GM19455 (cell line): Measurements from ENCODE around the gene EFEMP1.

Source experiments
- ATAC-seq: cut with Tn5 transposase; IDR thresholded peaks from one replicate; pipeline ENCODE4 v1.9.1; 2021; ENCODE audit not compliant: unreplicated experiment

EFEMP1 gene

GRCh38 chr2:55923091-55923981, at the start of gene EFEMP1:
TSS of gene EFEMP1 (minus strand) at chr2:55923782. CDS start at chr2:55922440, 1,342 bp downstream.
- ATAC-seq = no peak

GRCh38 chr2:55970500-55970899, 46.9 kb upstream of the EFEMP1 start:
- ATAC-seq = no peak

DNA sequence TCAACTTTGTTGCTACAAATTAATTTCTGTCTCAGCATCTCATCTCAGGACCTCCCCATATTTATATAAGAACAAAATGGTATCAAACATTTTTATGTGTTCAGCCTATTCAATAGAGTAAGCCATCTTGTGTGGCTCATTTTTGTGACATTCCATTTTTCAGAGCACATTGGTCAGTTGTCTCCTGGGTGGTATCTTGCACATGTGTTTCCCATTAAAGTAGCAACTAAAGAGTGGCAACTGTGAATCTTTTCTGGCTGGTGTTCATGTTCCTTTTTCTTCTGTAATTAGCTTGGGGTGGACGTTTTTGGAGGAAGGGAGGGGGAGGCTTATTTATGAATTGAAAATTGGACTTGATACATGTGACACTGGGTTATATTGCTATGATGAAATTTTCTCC, 45.4 kb upstream of the EFEMP1 start:
- no peak for ATAC-seq

- ATAC-seq = no peak
Observed at GRCh38 chr2:55966401-55967118, 43.0 kb upstream of the EFEMP1 start.

DNA sequence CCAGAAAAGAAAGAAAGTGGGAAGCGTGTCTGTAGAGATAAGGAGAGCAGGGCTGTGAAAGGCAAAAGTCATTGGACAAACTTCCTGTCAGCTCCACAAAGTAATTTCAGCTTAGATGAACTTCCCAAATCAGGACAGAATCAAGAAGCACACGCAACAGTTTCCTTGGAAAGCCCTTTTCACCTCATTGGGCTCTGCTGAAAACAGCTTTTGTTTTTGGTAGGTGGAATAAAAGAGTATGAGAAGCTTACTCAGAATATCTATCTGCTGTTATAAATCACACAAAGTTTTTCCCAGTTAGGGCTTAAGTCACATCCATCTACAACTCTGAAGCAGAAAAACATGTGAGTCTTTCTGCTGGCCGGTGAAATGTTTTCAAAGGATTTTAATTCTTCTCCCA, 42.4 kb upstream of the EFEMP1 start:
- ATAC-seq = no peak

- no peak for ATAC-seq
Observed at GRCh38 chr2:55965276-55965675, 41.7 kb upstream of the EFEMP1 start.

GRCh38 chr2:55962915-55963314, 39.3 kb upstream of the EFEMP1 start:
- ATAC-seq = no peak

GRCh38 chr2:55961318-55961911, 37.8 kb upstream of the EFEMP1 start:
- no peak for ATAC-seq

DNA sequence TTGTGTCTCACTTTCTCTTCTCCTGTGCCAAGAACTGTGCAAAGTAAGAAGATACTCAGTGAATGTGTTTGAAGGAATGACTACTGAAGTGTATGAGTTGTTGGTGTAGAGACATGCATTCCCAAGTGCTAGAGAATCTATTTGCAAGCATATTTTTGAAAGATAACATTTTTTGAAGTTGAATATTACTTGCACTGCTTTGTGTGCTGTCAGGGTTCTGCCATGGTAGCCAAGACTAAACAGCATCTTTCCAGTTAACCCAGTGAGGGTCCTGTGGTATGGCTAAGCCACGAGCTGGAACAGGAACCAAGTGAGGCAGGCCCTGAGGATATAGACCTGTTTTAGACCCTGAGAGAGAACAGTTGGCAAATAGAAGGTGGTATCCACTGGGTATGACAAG, 35.2 kb upstream of the EFEMP1 start:
- no peak for ATAC-seq

- no peak for ATAC-seq
Observed at GRCh38 chr2:55957142-55957541, 33.6 kb upstream of the EFEMP1 start.

- ATAC-seq = no peak
Observed at GRCh38 chr2:55954306-55955035, 30.9 kb upstream of the EFEMP1 start.

GRCh38 chr2:55952415-55952814, 28.8 kb upstream of the EFEMP1 start:
- ATAC-seq = no peak

GRCh38 chr2:55951533-55951932, 28.0 kb upstream of the EFEMP1 start:
- no peak for ATAC-seq

DNA sequence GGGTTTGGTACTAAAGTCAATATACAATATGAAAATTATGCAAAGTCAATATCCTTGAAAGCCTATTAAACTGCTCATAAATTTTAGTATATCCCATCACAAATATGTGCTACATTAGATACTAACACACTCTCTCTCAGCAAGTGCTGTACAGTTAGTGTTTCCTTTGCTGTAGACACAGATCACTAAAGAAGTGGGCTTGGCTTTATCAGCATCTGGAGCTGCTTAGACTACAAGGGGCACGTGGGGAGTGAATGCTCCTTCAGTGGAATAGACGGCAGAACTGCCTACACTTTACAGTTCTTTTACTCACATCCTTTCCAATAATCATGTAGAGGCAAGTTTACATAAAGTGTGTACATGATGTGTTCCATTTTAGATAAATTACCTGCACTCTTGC, 26.0 kb upstream of the EFEMP1 start:
- no peak for ATAC-seq

- no peak for ATAC-seq
Observed at GRCh38 chr2:55949211-55949610, 25.6 kb upstream of the EFEMP1 start.

DNA sequence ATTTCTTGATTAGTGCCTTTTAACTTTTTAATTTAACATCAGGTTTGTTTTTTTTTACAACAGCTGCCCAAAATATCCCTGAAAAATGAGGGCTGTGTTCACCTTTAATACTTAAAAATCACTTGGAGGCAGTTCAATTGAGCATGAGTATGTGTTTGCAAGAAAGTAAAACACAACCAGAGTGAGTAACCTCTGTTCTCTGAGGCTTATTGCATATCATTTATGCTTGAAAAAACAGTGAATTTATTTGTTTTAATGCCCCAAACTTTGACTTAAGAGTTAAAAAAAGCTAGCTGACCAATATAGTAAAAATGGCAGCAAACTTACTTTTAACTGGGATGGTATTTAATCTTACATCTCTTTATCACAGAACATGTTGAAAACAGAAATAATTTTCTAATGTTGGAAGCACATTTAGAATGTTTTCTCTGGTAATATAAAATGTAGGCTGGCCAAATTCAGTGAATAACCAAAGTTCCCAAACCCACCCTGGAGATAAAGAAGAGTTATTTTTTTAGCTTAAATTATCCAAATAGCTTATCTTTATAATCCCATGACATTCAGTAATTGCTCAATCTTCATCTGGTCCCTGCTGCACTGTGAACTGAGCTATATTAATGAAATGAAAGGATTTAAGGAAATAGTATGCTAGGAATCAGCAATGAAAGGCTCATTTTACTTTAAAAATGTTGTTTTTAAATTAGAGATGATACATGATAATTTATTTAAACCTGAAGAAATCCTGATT, 24.8 kb upstream of the EFEMP1 start:
- no peak for ATAC-seq

DNA sequence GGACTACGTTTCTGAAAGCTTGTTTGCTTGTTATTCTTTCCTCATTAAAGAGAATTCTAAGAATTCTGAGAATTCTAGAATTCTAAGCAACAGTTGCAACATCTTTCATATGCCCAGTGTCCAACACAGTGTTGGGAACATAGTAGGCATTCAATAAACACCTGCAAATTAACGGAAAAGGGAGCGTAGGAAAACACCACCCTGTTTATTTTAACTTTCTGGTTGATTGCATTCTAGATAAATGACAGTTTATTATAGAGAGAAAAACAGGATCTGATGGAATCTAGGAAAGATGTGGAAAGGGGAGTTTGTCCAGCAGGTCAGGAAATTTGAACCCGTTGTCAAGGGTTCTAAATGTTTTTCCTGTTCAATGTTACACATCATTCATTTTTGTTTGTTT, 24.2 kb upstream of the EFEMP1 start:
- ATAC-seq = no peak

DNA sequence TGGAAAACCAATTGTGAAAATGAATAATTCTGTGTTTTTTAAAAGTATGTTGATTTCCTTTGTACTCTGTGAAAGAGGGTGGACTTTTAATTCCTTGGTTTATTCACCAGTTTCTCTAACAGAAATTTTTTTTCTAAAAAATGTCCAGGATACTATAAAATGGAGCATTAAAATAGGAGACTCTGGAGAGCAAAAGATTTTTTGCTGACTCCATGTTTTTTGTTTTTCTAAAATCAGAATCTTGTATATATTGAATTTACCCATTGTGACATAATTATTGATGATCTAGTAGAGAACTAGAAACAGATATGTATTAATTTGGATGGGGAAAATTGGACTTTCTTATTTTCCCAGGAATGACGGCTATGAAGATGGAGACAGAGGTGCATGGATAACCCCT, 23.2 kb upstream of the EFEMP1 start:
- ATAC-seq = no peak

GRCh38 chr2:55943466-55943865, 19.9 kb upstream of the EFEMP1 start:
- ATAC-seq = no peak

DNA sequence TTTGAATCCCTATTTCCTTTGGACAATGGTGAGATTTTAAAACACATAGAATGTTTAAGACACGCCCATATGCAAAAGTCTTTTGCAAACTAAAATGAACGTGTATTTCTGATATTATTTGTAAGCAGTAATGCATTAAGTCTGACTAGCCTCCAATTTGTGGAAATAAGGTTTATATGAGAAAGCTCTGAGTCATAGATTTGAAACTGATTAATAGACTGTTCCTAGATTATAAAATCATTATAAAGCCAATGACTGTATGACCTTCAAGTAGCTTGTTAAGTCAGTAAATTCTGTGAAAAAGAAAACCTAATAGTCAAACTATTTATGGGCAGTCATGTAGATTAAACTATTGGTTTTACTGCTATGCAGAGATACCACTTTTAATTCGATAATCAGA, 12.8 kb upstream of the EFEMP1 start:
- no peak for ATAC-seq

DNA sequence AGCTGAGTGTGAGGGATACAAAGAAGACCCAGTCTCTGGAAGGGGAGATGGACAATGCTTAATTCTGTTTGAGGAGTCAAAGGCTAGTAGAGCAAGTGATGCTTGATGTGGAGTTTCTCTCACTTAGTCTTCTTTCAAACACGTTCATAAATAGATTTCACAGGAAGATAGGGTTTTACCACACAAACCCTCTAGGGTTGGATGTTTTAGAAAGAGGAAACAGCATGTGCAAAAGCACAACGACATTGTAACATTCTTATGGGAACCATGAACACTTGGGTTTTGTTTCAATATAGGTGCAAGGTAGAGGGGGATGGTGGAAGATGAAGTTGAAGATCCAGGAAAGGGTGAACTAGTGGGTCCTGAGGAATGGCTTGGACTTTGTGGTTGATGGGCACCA, 10.8 kb upstream of the EFEMP1 start:
- ATAC-seq = no peak
